ENCODE data around the gene TMEM165.

The TMEM165 gene

GRCh38 chr4:55409468-55410171 lies 13.9 kb downstream of the TMEM165 start:
- Histone ChIP-seq H3K4me1 (ENCODE audit: control insufficient read depth, insufficient read depth, low read length) (peaks cover 23% of the 10 kb centered on the region), H3K36me3 (ENCODE audit: insufficient read depth, low read length) (peaks cover 46% of the 10 kb centered on the region), H3K4me3 (ENCODE audit: low read length) (peak overlapping the region; percentile 46)

GRCh38 chr4:55410431-55410830 lies 14.7 kb downstream of the TMEM165 start:
- H3K36me3 ChIP-seq (ENCODE audit: insufficient read depth, low read length), result peaks cover 44% of the 10 kb centered on the region
- H3K9ac ChIP-seq (ENCODE audit: low read depth, low read length), result no peak overlapping the region

More at GRCh38 chr4:55409468-55410171, 13.9 kb downstream of the TMEM165 start:
- Histone ChIP-seq H3K9ac (ENCODE audit: low read depth, low read length) (peak overlapping the region; percentile 42), H3K27me3 (ENCODE audit: control insufficient read depth, insufficient read depth, low read length) (no peaks in the 10 kb centered on the region), H3K4me2 (ENCODE audit: low read length) (peak overlapping the region; percentile 70), H3K9me3 (replicated peaks; ENCODE audit: low read length) (no peaks in the 10 kb centered on the region)

DNA sequence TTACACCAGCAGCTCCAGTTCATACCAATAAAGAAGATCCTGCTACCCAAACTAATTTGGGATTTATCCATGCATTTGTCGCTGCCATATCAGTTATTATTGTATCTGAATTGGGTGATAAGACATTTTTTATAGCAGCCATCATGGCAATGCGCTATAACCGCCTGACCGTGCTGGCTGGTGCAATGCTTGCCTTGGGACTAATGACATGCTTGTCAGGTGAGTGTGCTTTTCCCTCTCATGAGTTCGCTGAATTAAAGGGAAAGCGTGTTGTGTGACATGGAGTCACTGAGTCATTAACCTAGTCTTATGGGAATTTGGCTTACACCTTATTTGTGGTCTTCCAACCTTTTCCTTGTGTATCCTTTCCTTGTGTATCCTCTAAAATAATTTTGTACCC lies 15.9 kb downstream of the TMEM165 start:
- Histone ChIP-seq H3K27me3 (ENCODE audit: control insufficient read depth, insufficient read depth, low read length) (no peaks in the 10 kb centered on the region), H3K9me3 (replicated peaks; ENCODE audit: low read length) (no peaks in the 10 kb centered on the region), H3K4me3 (ENCODE audit: low read length) (no peak overlapping the region), H3K36me3 (ENCODE audit: insufficient read depth, low read length) (peaks cover 43% of the 10 kb centered on the region), H3K4me2 (ENCODE audit: low read length) (no peak overlapping the region), H3K9ac (ENCODE audit: low read depth, low read length) (no peak overlapping the region), H3K4me1 (ENCODE audit: control insufficient read depth, insufficient read depth, low read length) (peaks cover 23% of the 10 kb centered on the region)

More at GRCh38 chr4:55410431-55410830, 14.7 kb downstream of the TMEM165 start:
- Histone ChIP-seq H3K4me3 (ENCODE audit: low read length) (no peak overlapping the region), H3K9me3 (replicated peaks; ENCODE audit: low read length) (no peaks in the 10 kb centered on the region), H3K4me2 (ENCODE audit: low read length) (peak overlapping the region; percentile 70), H3K4me1 (ENCODE audit: control insufficient read depth, insufficient read depth, low read length) (peaks cover 23% of the 10 kb centered on the region), H3K27me3 (ENCODE audit: control insufficient read depth, insufficient read depth, low read length) (no peaks in the 10 kb centered on the region)

GRCh38 chr4:55416176-55416575 lies 20.4 kb downstream of the TMEM165 start:
- H3K36me3 ChIP-seq (ENCODE audit: insufficient read depth, low read length), result peaks cover 72% of the 10 kb centered on the region
- no peak overlapping the region for H3K4me2 ChIP-seq (ENCODE audit: low read length)
- no peaks in the 10 kb centered on the region for H3K9me3 ChIP-seq (replicated peaks; ENCODE audit: low read length)
- H3K27me3 ChIP-seq (ENCODE audit: control insufficient read depth, insufficient read depth, low read length), result no peaks in the 10 kb centered on the region
- H3K4me1 ChIP-seq (ENCODE audit: control insufficient read depth, insufficient read depth, low read length), result no peaks in the 10 kb centered on the region
- H3K4me3 ChIP-seq (ENCODE audit: low read length), result no peak overlapping the region
- no peak overlapping the region for H3K9ac ChIP-seq (ENCODE audit: low read depth, low read length)

GRCh38 chr4:55424791-55425190 lies 29.0 kb downstream of the TMEM165 start:
- peaks cover 88% of the 10 kb centered on the region for H3K36me3 ChIP-seq (ENCODE audit: insufficient read depth, low read length)
- H3K9ac ChIP-seq (ENCODE audit: low read depth, low read length), result no peak overlapping the region
- no peaks in the 10 kb centered on the region for H3K4me1 ChIP-seq (ENCODE audit: control insufficient read depth, insufficient read depth, low read length)
- no peaks in the 10 kb centered on the region for H3K9me3 ChIP-seq (replicated peaks; ENCODE audit: low read length)
- no peaks in the 10 kb centered on the region for H3K27me3 ChIP-seq (ENCODE audit: control insufficient read depth, insufficient read depth, low read length)
- no peak overlapping the region for H3K4me2 ChIP-seq (ENCODE audit: low read length)
- no peak overlapping the region for H3K4me3 ChIP-seq (ENCODE audit: low read length)

- Histone ChIP-seq H3K9ac (ENCODE audit: low read depth, low read length) (no peak overlapping the region), H3K4me2 (ENCODE audit: low read length) (no peak overlapping the region), H3K9me3 (replicated peaks; ENCODE audit: low read length) (no peaks in the 10 kb centered on the region), H3K36me3 (ENCODE audit: insufficient read depth, low read length) (peaks cover 82% of the 10 kb centered on the region), H3K27me3 (ENCODE audit: control insufficient read depth, insufficient read depth, low read length) (no peaks in the 10 kb centered on the region), H3K4me3 (ENCODE audit: low read length) (no peak overlapping the region), H3K4me1 (ENCODE audit: control insufficient read depth, insufficient read depth, low read length) (no peaks in the 10 kb centered on the region)
Measured at GRCh38 chr4:55431710-55432336, 36.1 kb downstream of the TMEM165 start.

GRCh38 chr4:55435141-55435841 lies 39.5 kb downstream of the TMEM165 start:
- Histone ChIP-seq H3K36me3 (ENCODE audit: insufficient read depth, low read length) (peaks cover 62% of the 10 kb centered on the region), H3K27me3 (ENCODE audit: control insufficient read depth, insufficient read depth, low read length) (no peaks in the 10 kb centered on the region), H3K4me1 (ENCODE audit: control insufficient read depth, insufficient read depth, low read length) (no peaks in the 10 kb centered on the region), H3K9ac (ENCODE audit: low read depth, low read length) (no peak overlapping the region), H3K4me3 (ENCODE audit: low read length) (no peak overlapping the region), H3K9me3 (replicated peaks; ENCODE audit: low read length) (no peaks in the 10 kb centered on the region), H3K4me2 (ENCODE audit: low read length) (no peak overlapping the region)

DNA sequence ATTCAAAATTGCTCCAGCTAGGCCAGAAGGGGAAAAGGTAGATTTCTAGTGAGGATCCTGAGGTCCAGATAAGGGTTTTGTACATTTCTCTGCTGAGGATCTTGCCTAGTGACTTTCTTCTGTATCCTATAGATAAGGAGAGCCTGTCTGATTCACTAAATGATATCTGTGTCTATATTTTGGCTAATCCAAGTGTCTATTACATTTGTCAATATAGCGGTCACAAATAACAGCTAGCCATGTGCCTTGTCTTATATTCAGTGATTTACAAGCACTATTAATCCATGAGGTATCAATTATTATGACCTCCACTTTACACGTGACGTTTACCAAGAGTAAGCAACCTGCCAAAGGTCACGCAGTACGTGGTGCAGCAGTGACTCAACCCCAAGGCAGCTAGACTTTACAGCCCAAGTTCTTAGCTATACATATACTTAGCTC lies 41.6 kb downstream of the TMEM165 start:
- H3K9me3 ChIP-seq (replicated peaks; ENCODE audit: low read length), result no peaks in the 10 kb centered on the region
- H3K4me1 ChIP-seq (ENCODE audit: control insufficient read depth, insufficient read depth, low read length), result no peaks in the 10 kb centered on the region
- H3K27me3 ChIP-seq (ENCODE audit: control insufficient read depth, insufficient read depth, low read length), result no peaks in the 10 kb centered on the region
- no peak overlapping the region for H3K9ac ChIP-seq (ENCODE audit: low read depth, low read length)
- peaks cover 48% of the 10 kb centered on the region for H3K36me3 ChIP-seq (ENCODE audit: insufficient read depth, low read length)
- H3K4me3 ChIP-seq (ENCODE audit: low read length), result no peak overlapping the region
- H3K4me2 ChIP-seq (ENCODE audit: low read length), result no peak overlapping the region

DNA sequence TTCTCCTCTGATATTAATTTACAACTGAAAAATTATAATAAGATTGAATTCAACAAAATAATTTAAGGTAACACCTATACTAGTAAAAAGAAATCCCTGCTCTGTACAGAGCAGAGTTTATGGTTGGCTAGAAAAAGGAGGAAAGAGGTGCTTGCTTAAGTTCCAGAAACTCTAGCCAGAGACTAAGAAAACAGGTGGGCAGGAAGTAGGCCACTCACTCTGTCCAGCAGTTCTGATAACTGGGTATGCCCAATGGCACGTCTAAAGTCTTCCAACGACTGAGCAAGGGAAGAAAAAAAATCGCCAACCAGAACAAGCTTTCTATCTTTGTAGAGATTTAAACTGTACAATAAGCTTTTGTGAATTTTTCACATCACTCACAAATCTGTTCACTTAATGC lies 42.1 kb downstream of the TMEM165 start:
- no peaks in the 10 kb centered on the region for H3K27me3 ChIP-seq (ENCODE audit: control insufficient read depth, insufficient read depth, low read length)
- H3K4me3 ChIP-seq (ENCODE audit: low read length), result no peak overlapping the region
- peaks cover 44% of the 10 kb centered on the region for H3K36me3 ChIP-seq (ENCODE audit: insufficient read depth, low read length)
- no peaks in the 10 kb centered on the region for H3K4me1 ChIP-seq (ENCODE audit: control insufficient read depth, insufficient read depth, low read length)
- H3K9me3 ChIP-seq (replicated peaks; ENCODE audit: low read length), result no peaks in the 10 kb centered on the region
- H3K9ac ChIP-seq (ENCODE audit: low read depth, low read length), result no peak overlapping the region
- no peak overlapping the region for H3K4me2 ChIP-seq (ENCODE audit: low read length)

- Histone ChIP-seq H3K9ac (ENCODE audit: low read depth, low read length) (no peak overlapping the region), H3K4me3 (ENCODE audit: low read length) (no peak overlapping the region), H3K9me3 (replicated peaks; ENCODE audit: low read length) (no peaks in the 10 kb centered on the region), H3K36me3 (ENCODE audit: insufficient read depth, low read length) (peaks cover 41% of the 10 kb centered on the region), H3K4me1 (ENCODE audit: control insufficient read depth, insufficient read depth, low read length) (no peaks in the 10 kb centered on the region), H3K4me2 (ENCODE audit: low read length) (no peak overlapping the region), H3K27me3 (ENCODE audit: control insufficient read depth, insufficient read depth, low read length) (no peaks in the 10 kb centered on the region)
Measured at GRCh38 chr4:55438314-55438713, 42.6 kb downstream of the TMEM165 start.

DNA sequence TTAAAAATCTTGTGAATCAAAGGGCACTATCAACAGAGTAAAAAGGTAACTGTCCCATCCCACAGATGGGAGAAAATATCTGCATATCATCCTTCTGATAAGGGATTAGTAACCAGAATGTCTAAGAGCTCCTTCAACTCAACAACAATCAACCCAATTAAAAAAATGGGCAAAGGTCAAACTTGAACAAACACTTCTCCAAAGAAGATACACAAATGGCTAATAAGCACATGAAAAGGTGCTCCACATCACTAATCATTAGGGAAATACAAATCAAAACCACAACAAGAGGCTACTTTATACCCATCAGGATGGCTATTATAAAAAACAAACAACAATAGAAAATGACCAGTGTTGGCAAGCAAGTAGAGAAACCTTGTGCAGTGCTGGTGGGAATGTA lies 43.3 kb downstream of the TMEM165 start:
- Histone ChIP-seq H3K4me3 (ENCODE audit: low read length) (no peak overlapping the region), H3K4me1 (ENCODE audit: control insufficient read depth, insufficient read depth, low read length) (no peaks in the 10 kb centered on the region), H3K36me3 (ENCODE audit: insufficient read depth, low read length) (peaks cover 46% of the 10 kb centered on the region), H3K9ac (ENCODE audit: low read depth, low read length) (no peak overlapping the region), H3K9me3 (replicated peaks; ENCODE audit: low read length) (no peaks in the 10 kb centered on the region), H3K27me3 (ENCODE audit: control insufficient read depth, insufficient read depth, low read length) (no peaks in the 10 kb centered on the region), H3K4me2 (ENCODE audit: low read length) (no peak overlapping the region)

All from skeletal muscle satellite cell (primary cell).